ENCODE results near the gene UBTD1.
A peak's percentile ranks its signal among the peaks of the same experiment; 100 is the strongest.
"Not testable (repeated sequence)": the region's sequence is repeated elsewhere in the genome, so short reads cannot be mapped to it uniquely, and the experiment has no call there.

Gene UBTD1, protein sequence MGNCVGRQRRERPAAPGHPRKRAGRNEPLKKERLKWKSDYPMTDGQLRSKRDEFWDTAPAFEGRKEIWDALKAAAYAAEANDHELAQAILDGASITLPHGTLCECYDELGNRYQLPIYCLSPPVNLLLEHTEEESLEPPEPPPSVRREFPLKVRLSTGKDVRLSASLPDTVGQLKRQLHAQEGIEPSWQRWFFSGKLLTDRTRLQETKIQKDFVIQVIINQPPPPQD

DNA sequence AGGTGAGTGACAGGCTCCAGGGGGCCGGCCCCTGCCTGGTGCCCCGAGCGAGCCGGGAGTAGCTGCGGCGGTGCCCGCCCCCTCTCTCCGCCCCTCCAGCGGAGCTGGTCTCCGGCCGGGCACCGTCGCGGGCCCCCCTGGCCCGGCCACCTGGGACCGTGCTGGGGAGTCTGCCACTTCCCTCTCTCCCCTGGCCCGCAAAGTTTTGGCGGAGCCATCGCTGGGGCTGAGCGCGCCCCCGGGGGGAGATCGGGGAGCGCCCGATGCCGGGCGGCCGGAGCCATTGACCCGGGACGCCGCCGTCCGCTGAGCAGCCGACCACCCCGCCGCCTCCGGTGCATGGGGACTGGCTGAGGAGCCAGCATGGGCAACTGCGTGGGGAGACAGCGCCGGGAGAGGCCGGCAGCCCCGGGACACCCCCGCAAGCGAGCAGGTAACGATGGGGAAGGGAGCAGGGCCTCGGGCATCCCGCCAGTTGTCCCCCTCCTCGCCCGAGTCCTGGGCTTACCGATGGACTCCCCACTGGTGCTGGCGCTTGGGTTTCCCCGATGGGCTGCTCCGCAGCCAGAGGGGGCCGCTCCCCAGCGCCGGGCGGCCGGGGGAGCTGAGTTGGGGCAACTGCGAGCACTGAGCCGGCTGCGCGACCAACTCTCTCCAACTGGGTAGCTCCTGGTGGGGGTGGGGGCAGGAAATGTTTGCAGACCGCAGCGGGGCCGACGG, at the start of gene UBTD1:
UBTD1 (plus strand) TSS at position 84 of the 720 bp plus-strand sequence; CDS start at position 364, 280 bp downstream.
- peak; percentile 30 for DNase-seq

DNA sequence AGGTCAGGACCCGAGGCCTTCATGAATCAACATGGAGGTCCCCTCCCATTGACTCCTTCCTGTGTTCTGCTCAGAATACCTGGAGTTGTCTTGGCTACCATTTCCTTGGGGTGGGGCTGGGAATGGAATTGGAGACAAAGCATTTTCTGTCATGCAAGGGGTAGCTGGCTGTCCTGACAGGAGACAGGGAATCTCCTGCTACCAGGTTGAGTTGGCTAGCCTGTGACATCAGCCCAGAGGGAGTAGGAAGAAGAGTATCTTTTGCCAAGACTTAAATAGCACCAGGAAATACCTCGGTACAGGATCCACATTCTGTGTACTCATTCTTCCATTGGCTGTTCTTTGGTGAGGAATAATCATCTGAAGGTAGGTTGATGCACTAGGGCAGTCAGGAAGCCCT, 47.9 kb upstream of the UBTD1 start:
- DNase-seq = no peak

DNA sequence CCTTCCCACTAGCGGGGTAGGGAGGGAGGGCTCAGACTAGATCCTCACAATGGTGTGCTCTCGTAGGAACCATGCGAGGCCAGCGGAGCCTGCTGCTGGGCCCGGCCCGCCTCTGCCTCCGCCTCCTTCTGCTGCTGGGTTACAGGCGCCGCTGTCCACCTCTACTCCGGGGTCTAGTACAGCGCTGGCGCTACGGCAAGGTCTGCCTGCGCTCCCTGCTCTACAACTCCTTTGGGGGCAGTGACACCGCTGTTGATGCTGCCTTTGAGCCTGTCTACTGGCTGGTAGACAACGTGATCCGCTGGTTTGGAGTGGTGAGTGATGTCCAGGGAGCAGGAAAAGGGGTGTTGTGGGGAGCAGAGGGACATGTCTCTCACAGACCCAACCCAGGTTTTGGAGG, 47.1 kb upstream of the UBTD1 start:
- DNase-seq = no peak

DNA sequence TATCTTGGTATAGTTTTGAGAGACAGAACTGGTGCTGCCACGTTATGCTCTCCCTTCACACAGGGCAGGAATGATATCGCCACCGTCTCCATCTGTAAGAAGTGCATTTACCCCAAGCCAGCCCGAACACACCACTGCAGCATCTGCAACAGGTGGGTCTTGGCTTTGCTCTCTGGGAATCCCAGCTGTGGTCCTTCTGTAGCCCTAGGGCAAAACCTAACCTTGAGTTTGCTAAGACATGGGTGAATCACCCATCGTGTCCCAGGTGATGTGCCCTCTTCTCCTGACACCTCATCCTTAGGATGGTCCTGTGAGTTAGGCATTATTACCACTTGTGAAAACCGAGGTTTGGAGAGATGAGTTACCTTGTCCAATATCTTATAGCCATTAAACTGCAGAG, 46.4 kb upstream of the UBTD1 start:
- no peak for DNase-seq

DNA sequence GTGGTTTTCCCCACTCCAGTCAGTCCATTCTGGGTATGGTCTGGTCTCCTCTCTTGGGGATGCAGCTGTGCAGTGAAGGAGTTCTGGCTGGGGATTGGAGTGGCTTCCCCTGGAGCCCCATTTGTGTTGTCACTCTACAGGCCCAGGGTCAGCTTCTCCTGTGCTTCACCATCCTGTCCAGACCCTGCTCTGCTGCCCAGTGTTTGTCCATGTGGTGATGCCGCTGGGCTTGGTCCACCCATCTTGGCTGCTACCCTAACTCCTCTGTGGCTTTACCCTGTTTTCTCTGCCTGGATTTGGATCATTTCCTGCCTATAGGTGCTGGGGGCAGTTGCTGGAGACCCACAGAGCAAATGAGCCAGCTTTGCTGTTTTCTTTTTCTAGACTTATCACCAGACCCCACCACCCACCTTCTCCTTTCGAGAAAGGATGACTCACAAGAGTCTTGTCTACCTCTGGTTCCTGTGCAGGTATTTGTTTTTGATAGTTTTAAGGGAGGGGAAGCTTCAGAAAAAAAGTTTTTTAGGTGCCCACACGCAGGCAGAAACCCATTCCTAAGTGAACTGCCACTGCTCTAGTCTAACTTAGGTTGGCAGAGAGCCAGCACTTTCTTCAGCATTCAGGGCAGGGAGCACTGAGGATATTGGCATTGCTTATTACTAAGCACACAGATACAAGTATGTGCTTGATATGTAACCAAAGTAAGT, 44.2 kb upstream of the UBTD1 start:
- no peak for DNase-seq

DNA sequence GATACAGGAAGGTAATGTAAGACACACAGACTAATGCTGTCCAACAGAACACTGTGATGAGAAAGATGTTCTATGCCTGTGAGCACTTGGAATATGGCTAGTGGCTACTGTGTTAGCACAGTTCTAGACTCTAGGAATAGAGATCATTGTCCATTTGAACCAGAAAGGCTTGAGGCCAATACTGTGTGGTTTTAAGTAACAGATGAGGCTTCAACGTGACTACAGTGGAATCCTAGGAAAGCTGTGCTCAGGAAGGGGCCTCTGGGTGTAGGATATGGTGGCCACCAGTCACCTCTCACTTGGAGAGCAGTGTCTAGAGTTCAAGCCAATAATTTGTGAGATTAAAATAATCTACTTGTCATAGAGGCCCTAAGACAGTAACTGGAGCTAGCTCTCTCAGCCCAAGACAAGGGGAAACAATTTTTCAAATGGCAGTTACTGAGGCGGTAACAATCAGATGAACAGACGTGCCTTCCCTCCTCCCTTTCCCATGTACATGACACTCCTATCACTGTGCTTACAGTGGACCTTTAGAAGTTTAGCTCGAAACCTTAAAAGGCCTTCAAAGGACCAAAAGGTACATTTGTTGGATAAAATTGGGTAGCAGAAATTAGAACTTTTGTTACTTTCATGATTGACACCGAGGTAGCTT, 42.6 kb upstream of the UBTD1 start:
- DNase-seq = no peak

DNA sequence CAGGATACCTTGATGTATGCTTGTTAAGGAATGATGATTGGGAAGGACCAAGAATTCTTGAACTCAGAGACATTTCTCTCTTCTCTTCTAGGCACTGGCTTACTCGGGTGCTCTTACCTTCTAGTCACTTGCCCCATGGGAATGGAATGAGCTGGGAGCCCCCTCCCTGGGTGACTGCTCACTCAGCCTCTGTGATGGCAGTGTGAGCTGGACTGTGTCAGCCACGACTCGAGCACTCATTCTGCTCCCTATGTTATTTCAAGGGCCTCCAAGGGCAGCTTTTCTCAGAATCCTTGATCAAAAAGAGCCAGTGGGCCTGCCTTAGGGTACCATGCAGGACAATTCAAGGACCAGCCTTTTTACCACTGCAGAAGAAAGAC, 42.0 kb upstream of the UBTD1 start:
- no peak for DNase-seq

DNA sequence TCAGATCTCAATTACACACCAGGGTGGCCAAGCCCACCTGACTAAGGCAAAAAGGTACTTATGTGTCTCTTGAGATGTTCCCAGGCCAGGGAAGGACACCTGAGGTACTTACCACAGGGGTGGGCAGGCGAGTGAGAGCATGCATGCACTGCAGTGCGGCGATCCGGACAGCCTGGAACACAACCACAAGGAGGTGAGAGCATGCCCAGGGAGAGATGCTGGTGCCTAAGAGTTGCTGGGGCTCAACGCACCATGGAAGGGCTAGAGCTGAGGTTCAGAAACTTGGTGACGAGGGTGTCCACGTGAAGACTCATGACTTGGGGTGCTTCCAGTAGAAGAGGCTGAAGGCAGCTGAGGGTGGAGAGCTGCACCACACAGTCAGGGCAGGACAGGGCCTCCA, 39.6 kb upstream of the UBTD1 start:
- no peak for DNase-seq

DNA sequence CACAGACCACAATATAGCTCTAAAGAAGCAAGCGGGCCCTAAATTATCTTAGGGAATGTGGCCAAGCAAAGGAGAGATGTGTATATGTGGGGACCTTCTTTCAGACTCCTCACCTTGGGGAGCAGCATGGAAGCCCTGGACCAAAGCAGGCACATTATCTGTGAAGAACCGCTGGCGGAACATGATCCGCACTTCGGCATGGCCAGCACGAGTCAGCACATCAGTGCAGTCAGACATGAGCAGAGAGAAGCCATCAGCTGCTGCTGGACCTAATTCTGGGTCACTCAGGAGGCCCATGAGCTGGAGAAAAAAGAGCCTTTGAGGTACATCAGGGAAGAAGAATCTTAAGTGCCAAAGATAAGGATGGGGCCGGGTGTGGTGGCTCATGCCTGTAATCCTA, 38.8 kb upstream of the UBTD1 start:
- no peak for DNase-seq

DNA sequence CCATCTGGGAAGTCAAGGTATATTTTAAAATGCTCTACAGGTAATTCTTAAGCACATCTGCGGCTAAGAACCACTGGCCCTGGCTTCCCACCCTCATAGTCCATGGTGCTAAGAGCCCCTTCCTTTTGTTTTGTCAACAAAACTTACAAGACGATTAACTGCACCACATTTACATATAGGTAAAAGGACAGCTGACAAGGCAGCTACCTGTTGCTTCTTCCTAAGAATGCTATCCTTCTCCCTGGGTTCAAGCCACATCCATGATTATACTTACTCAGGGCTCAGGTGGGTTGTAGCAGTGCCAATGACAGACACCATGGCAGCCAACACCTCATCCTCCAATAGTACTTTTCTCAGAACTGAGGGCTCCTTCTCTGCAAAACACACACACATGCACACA, 36.4 kb upstream of the UBTD1 start:
- no peak for DNase-seq

DNA sequence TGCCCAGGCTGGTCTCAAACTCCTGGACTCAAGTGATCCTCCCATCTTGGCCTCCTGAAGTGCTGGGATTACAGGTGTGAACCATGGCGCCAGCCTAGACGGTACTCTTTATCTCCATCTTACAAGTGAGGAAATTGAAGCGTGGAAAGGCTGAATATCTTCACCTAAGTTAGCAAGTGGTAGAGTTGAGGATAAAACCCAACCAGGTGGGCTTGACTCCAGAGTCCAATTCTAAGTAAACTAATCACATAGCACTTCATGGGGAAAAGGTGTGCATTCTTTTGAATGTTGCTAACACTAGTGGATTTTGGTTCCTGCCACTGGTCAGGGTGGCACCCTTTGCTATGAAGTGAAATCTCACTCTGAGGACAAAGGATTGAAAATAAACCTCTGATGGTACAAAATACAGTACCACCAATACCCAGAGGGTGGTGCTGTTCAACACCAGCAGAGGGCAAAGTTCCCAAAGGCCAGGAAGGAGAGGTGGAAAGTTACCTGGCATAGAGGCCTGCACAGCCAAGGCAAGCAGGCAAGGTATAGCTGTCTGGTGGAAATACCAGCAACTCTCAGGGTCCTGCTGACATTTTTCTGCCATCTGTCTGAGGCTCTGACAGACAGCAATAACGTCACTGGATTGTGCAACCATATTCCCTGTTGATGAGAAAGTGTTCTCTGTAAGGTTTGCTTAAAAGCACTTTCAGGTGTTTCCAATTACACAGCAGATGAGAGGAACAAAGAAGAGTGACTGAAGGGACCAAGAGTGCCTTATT, 35.2 kb upstream of the UBTD1 start:
- peak; percentile 60 for DNase-seq

DNA sequence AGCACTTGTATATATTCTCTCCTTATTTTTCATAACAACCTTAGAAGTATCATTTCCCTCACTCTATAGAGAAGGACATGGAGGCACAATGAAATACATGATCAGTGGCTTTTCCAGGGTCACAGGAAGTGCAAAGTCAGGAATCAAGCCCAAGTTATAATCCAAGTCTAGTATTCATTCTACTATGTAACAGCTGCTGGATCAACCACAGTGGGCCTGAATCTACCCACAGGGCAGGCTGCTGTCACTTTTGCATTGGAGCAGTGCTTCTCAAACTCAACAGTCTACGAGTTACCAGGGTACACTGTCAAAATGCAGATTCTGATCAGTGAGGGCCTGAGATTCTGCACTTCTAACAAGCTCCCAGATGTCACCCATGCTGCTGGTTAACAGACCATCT, 34.5 kb upstream of the UBTD1 start:
- DNase-seq = no peak

DNA sequence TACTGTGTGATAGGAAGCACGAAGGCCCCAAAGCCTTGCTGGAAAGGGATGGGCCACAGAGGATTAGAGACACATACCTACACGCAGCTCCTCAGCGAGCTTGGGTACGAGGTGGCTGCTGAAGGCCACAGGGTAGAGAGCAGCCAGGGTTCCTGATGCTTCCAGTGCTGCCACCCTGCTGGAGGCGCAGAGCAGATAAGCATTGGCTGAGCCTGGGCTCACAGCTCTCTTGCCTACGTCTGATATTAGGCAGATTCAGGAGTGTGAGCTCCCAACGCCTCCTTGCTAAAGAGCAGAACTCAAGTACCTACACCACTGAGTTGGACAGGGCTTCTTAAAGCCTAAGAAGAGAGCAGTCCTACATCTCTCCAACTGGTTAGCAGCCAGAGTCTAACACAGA, 32.7 kb upstream of the UBTD1 start:
- no peak for DNase-seq

DNA sequence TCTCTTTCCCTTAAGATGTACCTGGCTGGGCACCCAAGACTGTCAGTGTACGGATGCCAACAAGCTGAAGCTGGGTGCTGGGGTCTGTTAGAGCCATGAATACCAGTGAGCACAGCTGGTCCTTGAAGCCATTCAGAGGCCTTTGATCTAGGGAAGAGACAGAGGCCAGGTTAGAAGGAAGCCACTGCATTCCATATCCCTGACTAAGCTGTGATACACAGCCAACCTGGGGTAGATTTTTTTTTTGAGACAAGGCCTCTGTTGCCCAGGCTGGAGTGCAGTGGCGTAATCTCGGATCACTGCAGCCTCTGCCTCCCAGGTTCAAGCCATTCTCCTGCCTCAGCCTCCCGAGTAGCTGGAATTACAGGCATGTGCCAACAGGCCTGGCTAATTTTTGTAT, 32.0 kb upstream of the UBTD1 start:
- no peak for DNase-seq

DNA sequence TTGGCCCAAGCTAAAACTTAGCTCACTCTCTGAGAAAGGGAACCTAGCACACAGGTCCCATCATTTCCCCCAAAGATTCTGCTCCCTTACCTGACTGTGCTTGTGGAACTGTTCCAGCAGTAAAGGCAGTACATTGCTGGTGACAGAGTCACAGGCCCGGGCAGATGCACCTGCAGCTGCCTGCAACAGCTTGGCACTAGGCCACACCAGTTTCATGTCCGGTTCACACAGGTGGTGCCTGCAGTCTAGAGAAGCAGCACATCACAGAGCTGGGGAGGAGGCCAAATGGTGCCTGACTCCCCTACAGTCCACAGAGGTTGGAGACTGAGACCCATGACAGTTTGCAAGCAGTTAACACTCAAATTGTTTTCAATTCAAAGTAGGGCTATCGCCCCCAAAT, 30.6 kb upstream of the UBTD1 start:
- DNase-seq = no peak

DNA sequence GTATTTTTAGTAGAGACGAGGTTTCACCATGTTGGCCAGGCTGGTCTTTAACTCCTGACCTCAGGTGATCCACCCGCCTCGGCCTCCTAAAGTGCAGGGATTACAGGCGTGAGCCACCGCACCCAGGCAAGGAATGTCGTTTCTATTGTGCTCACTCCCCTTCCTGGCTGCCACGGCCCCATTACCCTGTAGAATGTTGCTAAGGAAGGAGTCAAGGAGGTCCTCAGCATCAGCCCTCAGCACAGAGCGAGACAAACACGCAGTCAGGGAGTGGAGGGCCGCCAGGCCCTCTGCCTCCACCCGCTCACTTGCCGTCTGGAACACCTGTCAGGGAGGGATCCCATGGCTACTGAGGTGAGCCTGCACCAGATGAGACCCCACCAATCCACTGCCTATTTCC, 29.9 kb upstream of the UBTD1 start:
- not testable (repeated sequence) for DNase-seq

DNA sequence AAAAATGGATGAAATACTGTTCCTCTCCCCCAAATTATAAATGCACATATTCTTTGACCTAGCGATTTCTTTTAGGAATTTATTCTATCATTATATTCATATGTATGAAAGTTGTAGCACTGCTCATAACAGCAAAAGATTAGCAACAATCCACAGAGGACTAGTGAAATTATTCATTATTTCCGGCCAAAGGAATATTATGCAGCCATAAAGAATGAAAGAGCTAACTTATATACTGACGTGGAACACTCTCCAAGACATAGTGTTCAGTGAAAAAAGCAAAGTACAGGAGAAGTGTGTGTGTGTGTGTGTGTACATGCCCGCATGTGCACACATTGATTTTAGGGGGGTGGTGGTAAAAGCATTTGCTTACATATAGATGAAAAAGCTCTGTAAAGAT, 23.8 kb upstream of the UBTD1 start:
- DNase-seq = no peak

DNA sequence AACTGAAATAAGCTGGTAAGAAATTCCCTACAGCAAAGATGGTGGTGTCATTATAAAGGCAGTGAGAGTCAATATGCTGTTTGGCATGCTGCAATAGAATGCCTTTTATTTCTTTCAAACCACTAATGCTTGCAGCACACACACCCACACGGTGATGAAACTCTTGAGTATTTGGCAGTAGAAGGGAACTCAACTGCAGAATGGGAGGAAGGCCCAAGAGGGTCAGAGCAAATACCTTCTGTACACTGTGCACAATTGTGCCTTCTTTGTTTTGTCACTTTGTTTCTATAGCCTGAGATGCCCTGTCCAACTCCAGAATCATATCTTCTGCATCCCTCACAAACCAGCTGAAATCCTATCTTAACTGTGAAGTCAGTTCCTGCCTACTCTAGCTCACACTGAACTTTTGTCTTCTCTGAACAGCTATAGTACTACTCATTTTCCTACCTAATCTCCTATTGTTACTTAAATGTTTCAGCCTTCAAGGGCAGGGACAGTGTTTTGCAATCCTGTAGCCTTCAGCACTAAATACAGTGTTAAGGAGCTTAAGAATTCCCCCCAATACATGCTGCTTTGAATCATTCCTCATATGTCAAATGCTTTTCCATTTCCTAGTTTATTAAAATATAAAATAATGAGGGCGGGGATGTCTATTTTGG, 22.7 kb upstream of the UBTD1 start:
- DNase-seq = no peak

DNA sequence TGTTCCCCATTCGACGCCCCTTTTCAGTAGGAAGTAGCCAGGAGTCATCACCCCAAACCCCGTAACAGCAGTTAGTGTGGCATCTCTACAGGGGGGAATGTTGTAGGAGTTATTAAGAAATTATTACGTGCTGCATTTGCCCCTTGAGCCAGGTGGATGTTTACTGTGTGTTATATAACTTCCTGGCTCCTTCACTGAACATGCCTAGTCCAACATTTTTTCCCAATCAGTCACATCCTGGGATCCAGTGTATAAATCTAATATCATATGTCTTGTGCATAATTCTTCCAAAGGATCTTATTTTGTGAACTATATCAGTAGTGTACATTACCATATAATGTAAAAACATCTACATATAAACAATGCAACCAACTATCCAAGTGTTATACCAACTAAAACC, 19.3 kb upstream of the UBTD1 start:
- DNase-seq = not testable (repeated sequence)

DNA sequence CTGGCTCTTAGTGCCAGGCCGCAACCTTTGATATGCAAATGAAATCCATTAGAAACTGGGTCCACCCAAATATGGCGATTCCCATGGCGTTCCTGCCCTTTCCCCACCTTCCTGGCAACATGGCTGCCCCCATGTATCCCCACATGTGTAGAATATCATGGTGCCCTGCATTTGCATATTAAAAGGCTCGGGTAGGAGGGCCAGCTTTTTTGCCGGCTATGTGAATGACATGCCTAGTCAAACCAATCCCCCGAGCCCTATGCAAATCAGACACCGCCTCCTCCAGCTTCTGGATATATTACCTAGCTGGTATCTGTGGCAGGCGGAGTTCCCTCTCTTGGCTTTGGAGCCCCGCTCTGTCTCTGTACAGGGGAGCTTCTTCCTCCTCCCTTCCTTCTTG, 18.8 kb upstream of the UBTD1 start:
- DNase-seq = no peak

DNA sequence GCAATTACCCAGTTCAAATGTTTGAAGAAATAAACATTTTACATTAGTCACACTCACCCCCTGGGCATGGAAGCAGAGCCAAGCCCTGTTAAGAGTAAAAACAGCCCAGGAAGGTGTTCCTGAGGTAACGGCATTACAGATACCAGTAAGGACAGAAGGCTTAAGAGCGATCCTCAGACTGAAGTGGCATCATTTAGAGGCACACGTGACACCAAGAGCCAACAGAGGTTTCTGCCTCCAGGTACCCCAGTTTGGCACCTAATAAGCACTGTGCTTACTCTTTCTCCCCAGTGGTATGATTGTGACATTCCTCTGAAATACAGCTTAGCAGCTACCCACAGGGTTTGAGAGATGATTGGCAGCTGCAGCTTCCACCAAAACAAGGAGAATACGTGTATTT, 17.7 kb upstream of the UBTD1 start:
- DNase-seq = no peak

DNA sequence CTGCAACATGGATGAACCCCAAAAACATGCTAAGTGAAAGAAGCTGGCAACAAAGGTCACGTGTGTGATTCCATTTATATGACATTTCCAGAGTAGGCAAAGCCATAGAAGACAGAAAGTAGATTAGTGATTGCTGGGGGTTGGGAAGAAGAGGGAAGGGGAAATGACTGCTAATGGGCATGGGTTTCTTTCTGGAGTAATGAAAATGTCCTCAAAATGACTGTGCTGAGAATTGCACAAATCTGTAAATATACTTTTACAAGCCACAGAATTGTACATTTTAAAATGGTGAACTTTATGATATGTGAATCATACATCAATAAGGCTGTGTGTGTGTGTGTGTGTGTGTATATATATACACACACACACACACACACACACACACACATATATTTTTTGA, 16.3 kb upstream of the UBTD1 start:
- no peak for DNase-seq

DNA sequence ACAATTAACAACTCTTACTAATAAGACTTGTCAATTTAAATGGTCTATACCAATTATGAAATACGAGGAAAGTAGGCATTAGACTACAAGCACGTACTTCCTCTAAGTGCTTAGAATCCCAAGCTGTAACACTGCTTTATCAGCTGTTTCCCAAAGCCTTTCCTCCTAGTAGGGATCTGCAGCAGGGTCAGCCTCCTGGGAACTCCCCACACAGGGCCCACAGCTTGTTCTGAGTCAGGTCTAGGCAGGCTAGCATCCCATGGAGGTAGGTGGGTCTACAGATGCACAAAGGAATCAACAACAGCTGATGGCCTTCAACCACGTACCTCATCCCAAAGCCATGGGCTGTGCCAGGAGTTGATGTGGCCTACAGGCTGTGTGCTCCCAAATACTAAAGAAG, 15.2 kb upstream of the UBTD1 start:
- no peak for DNase-seq
